Stimulated activated CD8-positive, alpha-beta memory T cell treated with anti-CD3 and anti-CD28 coated beads, Interleukin-15, amount 100 ng/mL, for 4 hours (primary cell): ENCODE results near the gene TRPT1.
A peak's percentile ranks its signal among the peaks of the same experiment; 100 is the strongest.

Source experiments
- DNase-seq, 2 donors: peaks; one replicate each; pipeline ENCODE4 v3.0.0-alpha.2; 2020; ENCODE audit warnings: low read depth in 2 of 2

Gene TRPT1

DNA sequence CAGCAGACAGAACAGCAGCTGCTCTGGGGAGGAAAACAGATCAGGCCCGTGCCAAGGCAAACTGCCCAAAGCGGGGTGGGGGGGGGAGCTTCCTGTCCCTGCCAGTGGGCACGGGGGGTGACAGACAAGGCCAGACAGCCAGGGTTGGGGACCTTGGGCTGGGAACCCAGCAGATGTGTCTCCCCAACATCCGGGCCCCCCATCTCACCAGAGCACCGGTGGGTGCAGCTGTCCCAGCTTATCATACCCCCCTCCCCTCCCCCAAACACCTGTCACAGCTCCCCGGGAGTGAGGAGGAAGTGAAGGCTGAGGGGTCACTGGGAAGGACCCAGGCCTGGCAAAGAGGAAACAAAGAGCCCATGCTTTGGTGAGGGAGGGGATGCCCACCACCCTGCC lies 19.4 kb upstream of the TRPT1 start:
- DNase-seq, result peak in 1 of 2 donors; percentile 31

GRCh38 chr11:64244966-64245365 lies 19.0 kb upstream of the TRPT1 start:
- no peak for DNase-seq

DNA sequence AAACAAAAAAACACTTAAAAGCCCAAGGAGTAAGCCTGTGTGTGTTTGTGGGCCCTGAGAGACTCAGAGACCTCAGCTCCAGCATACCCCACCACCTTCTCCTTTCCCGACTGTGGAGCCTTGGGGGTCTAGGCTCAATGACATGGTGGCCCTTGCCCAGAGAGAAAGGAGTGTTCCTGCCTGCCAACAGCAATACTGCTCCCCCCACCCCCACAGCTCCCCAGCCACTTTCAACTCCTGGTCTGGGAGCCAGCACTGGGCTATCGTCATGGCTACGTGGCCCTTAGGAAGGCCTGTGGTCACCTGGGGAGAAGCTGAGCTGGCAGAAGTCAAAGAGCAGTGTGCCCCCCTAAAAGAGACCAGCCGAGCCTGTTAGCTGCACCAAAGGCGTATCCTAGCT lies 18.1 kb upstream of the TRPT1 start:
- no peak for DNase-seq

DNA sequence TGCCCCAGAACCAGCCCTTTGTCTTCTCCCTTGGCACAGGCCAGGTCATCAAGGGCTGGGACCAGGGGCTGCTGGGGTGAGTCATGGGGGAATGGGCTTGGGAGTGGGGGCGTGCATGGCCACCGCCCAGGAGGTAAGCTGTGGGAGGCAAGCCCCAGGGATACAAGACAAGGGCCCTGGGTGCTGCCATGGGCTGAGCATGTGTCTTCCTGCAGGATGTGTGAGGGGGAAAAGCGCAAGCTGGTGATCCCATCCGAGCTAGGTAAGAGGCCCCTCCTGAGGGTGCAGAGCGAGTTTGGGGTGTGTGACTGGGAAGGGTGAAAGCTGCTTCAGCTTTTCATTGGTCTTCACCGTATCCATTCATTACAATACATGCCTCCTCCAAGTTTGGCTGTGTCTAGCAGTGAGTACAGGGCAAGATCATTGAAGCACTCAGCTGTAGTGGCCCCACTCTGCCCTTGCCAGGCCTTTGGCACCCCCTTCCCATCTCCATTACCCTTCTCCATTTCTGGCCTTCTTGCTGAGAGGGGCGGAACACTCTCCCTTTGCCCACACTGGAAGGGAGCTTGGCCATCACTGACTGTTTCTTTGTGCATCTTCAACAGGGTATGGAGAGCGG lies 17.4 kb upstream of the TRPT1 start:
- DNase-seq, result no peak

DNA sequence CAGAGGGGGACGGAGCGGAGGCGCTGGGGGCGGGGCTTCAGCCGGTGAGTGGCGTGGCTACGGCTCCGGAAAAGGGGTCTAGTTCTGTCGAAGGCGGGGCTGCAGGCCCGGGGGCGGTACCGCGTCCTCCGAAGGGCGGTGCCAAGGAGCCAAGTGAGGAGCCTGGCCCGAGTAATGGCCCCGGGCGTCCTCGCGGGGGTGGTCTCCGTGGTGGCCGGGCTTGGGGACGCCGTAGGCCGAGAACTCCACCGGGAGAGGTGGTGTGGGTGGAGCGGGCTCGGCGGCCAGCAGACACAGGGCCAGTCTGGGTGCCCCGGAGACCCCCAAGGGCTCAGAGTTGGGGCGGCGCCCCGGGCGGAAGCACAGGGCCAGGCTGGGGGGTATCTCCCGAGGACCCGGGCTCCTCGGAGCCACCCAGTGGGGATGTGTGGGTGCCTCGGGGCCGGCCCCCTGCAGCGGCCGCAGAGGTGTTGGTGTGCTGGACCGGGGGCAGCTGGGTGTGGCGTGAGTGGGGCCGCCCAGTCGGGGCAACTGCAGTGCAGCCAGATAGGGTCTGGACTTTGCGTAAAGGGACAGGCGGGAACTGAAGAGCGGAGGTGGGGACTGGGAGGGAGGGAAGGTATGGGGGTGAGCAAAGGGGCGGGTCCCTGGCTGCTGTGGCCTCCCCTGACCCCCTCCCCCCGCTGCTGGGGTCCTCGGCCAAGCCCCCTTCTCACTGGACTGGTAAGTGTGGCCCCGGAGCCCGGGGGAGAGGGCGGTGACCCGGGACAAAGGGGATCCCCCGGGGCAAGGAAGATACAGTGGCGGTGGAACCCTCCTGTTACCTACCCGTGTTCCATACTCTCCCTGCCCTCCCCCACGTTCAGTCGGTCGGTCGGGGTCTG lies 15.7 kb upstream of the TRPT1 start:
- peak in 1 of 2 donors; percentile 99 for DNase-seq

DNA sequence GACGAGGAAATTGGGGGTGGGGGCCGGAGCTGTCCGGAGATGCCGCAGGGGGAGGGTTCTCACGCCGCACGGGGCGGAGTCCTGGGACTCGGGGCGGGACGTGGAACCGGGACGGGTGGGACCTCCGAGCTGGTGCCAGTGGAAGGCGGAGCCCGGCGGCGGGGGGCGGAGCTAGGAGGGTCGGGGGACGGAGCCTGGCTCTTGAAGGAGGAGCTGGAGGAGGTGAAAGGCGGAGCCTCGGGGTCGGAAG lies 15.2 kb upstream of the TRPT1 start:
- DNase-seq, result peak in 1 of 2 donors; percentile 99

DNA sequence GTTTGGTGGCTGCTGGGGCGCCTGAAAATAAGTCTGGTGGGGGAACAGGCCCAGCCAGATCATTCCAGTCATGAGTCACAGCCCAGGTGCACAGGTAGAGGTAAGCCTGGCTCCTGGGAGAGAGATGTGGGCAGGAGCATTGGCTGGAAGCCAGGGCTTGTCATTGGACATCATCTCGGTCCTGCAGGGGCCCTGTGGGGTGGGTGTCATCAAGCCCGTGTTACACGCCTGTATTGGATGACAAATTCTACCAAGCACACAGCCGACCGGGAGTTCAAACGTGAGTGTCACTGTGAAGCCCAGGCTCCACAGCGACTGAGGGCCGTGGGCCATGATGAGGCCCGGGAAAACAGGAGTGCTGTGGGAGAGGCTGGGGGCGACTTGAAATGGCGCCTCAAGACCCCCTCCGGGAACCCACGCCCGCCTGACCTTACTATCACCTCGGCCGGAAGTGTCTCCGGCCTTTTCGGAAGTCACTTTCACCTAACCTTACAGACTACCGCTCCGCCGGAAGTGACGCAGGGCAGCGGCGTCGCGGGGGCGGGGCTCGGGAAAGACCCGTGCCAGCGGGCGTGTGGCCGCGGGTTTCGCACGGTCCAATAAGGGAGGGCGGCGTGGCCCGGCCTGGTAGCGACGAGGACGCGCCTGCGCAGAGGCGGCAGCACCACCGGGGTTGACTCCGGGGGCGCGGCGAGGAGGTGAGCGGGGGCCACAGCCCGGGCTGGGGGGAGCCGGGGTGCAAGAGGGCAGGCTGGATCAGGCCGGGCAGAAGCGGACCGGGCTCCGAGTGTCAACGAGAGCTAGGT lies 14.7 kb upstream of the TRPT1 start, which contains the start of gene FKBP2:
Gene FKBP2 (plus strand): TSS at position 661 of the 806 bp plus-strand sequence. CDS start 1,293 bp downstream, outside the sequence.
- DNase-seq, result peak; percentile 96 to 98

DNA sequence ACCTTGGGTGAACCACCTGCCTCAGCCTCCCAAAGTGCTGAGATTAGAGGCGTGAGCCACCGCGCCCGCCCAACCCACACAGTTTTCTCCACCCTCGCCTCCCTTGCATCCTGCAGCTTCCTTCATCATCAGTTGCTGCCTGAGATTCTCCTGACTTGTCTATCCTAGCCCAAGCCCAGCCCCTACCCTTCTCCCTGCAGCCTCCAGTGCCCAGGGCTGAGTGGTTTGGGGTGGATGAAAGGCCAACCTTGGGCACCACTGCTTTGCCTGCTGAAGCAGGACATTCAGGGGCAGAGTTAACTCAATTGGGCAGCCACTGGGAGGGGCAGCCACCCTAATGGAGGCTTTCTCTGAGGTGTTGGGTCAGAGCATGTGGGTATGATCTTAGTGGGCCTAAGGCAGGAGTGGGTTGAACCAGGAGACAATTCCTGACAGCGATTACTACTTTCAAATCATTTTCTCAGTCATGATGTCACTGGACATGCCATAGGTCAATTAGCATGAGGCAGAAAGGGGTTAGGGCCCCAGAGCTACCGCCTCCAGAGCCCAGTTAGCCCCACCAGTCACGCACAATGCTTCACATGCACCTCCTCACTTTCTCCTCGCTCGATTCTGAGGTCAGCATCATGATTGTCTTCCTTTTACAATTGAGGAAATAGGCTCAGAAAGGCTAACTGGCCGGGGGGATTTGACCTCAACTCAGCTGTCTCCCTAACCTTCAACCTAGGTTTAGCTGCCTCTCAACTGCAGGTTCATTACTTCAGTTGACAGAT lies 13.9 kb upstream of the TRPT1 start:
- DNase-seq, result no peak

- DNase-seq, result no peak
Observed at GRCh38 chr11:64238999-64239398, 13.0 kb upstream of the TRPT1 start.

DNA sequence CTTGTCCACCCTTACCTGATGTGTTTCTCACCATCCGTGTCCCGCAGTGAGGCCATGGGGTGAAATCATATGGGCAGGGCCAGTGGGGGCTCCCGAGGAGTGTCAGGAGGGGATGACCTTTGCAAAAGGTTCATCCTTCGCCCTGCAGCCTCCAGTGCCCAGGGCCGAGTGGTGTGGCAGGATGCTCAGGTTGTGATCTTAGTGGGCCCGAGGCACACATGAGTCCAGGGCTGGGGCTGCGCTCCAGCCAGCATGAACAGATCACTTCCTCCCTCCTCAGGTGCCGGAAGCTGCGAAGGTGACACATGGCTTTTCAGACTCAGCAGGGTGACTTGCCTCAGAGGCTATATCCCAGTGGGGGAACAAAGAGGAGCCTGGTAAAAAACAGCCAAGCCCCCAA lies 12.1 kb upstream of the TRPT1 start:
- DNase-seq, result no peak

- no peak for DNase-seq
Observed at GRCh38 chr11:64237484-64237951, 11.5 kb upstream of the TRPT1 start.

- no peak for DNase-seq
Observed at GRCh38 chr11:64235437-64236161, 9.6 kb upstream of the TRPT1 start.

DNA sequence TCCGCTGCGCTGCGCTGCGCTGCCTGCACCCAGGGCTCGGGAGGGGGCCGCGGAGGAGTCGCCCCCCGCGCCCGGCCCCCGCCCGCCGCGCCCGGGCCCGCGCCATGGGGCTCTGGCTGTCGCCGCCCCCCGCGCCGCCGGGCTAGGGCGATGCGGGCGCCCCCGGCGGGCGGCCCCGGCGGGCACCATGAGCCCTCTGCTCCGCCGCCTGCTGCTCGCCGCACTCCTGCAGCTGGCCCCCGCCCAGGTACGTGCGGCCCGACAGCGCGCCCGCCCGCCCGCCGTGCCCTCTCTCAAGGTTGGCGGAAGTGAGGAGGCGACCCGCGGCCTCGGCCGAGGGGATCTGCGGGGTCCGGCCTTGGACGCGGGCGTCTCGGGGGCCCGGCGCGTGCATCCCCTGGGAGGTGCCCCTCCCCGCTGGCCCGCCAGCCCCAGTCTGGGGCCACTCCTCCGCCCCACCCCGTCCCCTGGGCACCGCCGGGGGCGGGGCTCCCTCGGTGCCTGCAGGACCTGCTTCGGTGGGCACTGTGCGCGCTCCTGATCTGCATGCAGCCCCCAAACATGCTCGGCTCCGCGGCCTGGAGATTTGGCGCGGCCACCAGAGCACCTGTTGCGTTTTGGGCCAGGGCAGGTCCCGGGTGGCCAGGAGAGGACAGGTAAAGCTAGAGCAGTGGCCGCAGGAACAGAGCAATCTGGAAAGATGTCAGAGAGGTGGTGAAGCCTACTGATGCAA lies 8.8 kb upstream of the TRPT1 start:
- peak in 1 of 2 donors; percentile 26 for DNase-seq

DNA sequence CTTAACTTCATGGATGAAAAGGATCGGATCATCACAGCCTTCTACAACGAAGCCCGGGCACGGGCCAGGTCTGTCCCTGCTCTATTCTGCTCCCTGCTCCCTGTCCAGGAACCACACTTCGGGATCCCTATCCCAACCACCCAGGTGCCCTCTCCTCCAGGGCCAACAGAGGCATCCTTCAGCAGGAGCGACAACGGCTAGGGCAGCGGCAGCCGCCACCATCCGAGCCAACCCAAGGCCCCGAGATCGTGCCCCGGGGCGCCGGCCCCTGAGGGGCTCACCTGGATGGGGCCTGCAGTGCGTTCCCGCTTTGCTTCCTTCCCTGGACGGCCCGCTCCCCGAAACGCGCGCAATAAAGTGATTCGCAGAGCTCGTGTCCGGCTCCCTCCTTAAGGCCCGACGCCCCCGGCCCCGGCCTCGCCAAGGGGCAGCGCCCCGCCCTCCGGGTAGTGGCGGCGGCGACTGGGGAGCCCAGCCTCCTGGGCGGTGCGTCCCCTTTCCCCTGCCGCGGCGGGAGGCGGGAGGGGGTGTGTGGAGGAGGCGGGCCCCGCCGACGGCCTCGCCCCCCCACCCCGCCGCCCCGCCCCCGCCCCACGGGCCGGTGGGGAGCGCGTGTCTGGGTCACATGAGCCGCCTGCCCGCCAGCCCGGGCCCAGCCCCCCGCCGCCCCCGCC lies 8.1 kb upstream of the TRPT1 start, which contains the start of gene VEGFB:
Gene VEGFB (plus strand): TSS at position 672 of the 674 bp plus-strand sequence. CDS start 250 bp downstream, outside the sequence.
- DNase-seq, result peak in 1 of 2 donors; percentile 66

GRCh38 chr11:64232967-64233315 lies 7.0 kb upstream of the TRPT1 start:
- no peak for DNase-seq

GRCh38 chr11:64232182-64232966 lies 6.4 kb upstream of the TRPT1 start:
- no peak for DNase-seq

- DNase-seq, result no peak
Observed at GRCh38 chr11:64231546-64231945, 5.6 kb upstream of the TRPT1 start.

DNA sequence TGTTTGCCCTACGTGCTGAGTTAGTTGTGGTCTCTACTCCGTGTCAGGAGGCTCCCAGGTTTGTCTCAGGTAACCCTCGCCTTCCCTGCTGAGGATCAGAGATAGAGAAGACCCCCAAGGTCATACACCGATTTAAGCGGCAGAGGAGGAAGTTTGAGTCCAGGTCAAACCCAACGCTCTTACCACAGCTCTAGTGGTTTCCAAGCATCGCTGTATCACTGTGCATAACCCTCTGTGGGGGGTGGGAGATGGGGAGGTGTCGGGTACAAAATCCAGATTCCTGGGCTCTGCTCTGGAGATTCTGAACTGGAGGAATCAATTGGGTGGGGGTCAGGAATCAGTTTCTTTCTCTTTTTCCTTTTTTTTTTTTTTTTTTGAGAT lies 5.0 kb upstream of the TRPT1 start:
- DNase-seq, result no peak
